ENCODE measurements around the gene PRKRIP1.

- TF ChIP-seq EZH2 (IDR thresholded peaks at IDR 0.05; ENCODE audit: low read length, missing control alignments) = no peak
- TF ChIP-seq CTCF (conservative IDR thresholded peaks at IDR 0.05 in 1 of 2, IDR thresholded peaks at IDR 0.05 in 1 of 2; ENCODE audit: low read depth in 1 of 2, low read length in 2 of 2) = no peak
Measured at GRCh38 chr7:102469972-102470825, 74.0 kb downstream of the PRKRIP1 start.
